H9 (cell line): ENCODE measurements around the gene CERS4. TPM values are rescaled to one million over a fixed set of nuclear protein-coding genes. Genes with fewer than 3 reads are reported as not detected.
A peak's percentile ranks its signal among the peaks of the same experiment; 100 is the strongest.

Experiments
- DNase-seq: peaks from one replicate; pipeline ENCODE4 v3.0.0-alpha.2; 2017
- H2AFZ ChIP-seq: one replicate; pipeline ENCODE4 v1.6.1; 2013; ENCODE audit warnings: mild to moderate bottlenecking, low read length, control low read depth, moderate library complexity
- H2AK5ac ChIP-seq: 2 replicates; pipeline ENCODE4 v1.6.1; 2013; ENCODE audit warnings: low read length, control low read depth, mixed read lengths; ENCODE audit not compliant: insufficient read length
- H2BK120ac ChIP-seq: one replicate; pipeline ENCODE4 v1.6.1; 2013; ENCODE audit warnings: low read depth, mild to moderate bottlenecking, low read length, control low read depth, inconsistent platforms; ENCODE audit not compliant: poor library complexity, severe bottlenecking
- H2BK12ac ChIP-seq: 2 replicates; pipeline ENCODE4 v1.6.1; 2013; ENCODE audit warnings: low read length, control low read depth, mixed read lengths, low read depth; ENCODE audit not compliant: insufficient read length
- H2BK15ac ChIP-seq: 2 replicates; pipeline ENCODE4 v1.6.1; 2013; ENCODE audit warnings: low read depth, low read length, control low read depth
- H2BK20ac ChIP-seq: one replicate; pipeline ENCODE4 v1.6.1; 2013; ENCODE audit warnings: low read depth, mild to moderate bottlenecking, low read length, control low read depth, inconsistent platforms; ENCODE audit not compliant: poor library complexity, severe bottlenecking
- H2BK5ac ChIP-seq: 2 replicates; pipeline ENCODE4 v1.6.1; 2013; ENCODE audit warnings: low read length, control low read depth, mixed read lengths; ENCODE audit not compliant: insufficient read length
- H3K14ac ChIP-seq: 2 replicates; pipeline ENCODE4 v1.6.1; 2013; ENCODE audit warnings: low read length, control low read depth; ENCODE audit not compliant: insufficient read depth
- H3K18ac ChIP-seq: 2 replicates; pipeline ENCODE4 v1.6.1; 2013; ENCODE audit warnings: low read depth, mild to moderate bottlenecking, mixed read lengths, low read length, control low read depth; ENCODE audit not compliant: insufficient read length
- H3K23ac ChIP-seq: 2 replicates; pipeline ENCODE4 v1.6.1; 2013; ENCODE audit warnings: low read length, control low read depth, mixed read lengths, low read depth; ENCODE audit not compliant: insufficient read length
- H3K23me2 ChIP-seq: 2 replicates; pipeline ENCODE4 v1.6.1; 2013; ENCODE audit warnings: low read depth, mild to moderate bottlenecking, mixed read lengths, low read length, control low read depth; ENCODE audit not compliant: insufficient read length, poor library complexity, severe bottlenecking
- H3K27ac ChIP-seq: 2 replicates; pipeline ENCODE4 v1.5.1; 2013; ENCODE audit warnings: low read length, control low read depth, mixed read lengths, low read depth; ENCODE audit not compliant: insufficient read length
- H3K27me3 ChIP-seq: 2 replicates; pipeline ENCODE4 v1.6.1; 2013; ENCODE audit warnings: low read length, control low read depth, inconsistent platforms; ENCODE audit not compliant: insufficient read depth
- H3K4ac ChIP-seq: 2 replicates; pipeline ENCODE4 v1.6.1; 2013; ENCODE audit warnings: low read depth, mild to moderate bottlenecking, control low read depth, inconsistent platforms, low read length, moderate library complexity
- H3K4me1 ChIP-seq: 2 replicates; pipeline ENCODE4 v1.6.1; 2013; ENCODE audit warnings: low read length, control low read depth, inconsistent platforms; ENCODE audit not compliant: insufficient read depth
- H3K4me2 ChIP-seq: 2 replicates; pipeline ENCODE4 v1.6.1; 2013; ENCODE audit warnings: low read length, control low read depth, mixed read lengths; ENCODE audit not compliant: insufficient read length, insufficient read depth
- H3K56ac ChIP-seq: 2 replicates; pipeline ENCODE4 v1.6.1; 2013; ENCODE audit warnings: low read depth, mild to moderate bottlenecking, mixed read lengths, low read length, control low read depth; ENCODE audit not compliant: insufficient read length
- H3K79me1 ChIP-seq: 2 replicates; pipeline ENCODE4 v1.6.1; 2013; ENCODE audit warnings: low read depth, mild to moderate bottlenecking, moderate library complexity, low read length, control low read depth, inconsistent platforms; ENCODE audit not compliant: insufficient read depth, poor library complexity, severe bottlenecking
- H3K79me2 ChIP-seq: 2 replicates; pipeline ENCODE4 v1.6.1; 2013; ENCODE audit warnings: low read length, control low read depth, inconsistent platforms; ENCODE audit not compliant: insufficient read depth
- H3K9ac ChIP-seq: 2 replicates; pipeline ENCODE4 v1.6.1; 2013; ENCODE audit warnings: low read length, control low read depth, mixed read lengths; ENCODE audit not compliant: insufficient read length; ENCODE audit errors: extremely low read depth
- H3K9me3 ChIP-seq: one replicate; pipeline ENCODE4 v1.6.1; 2013; ENCODE audit warnings: low read depth, low read length, inconsistent platforms; ENCODE audit not compliant: control insufficient read depth
- H3T11ph ChIP-seq: one replicate; pipeline ENCODE4 v1.6.1; 2013; ENCODE audit warnings: mild to moderate bottlenecking, low read length, control low read depth, inconsistent platforms
- H4K20me1 ChIP-seq: one replicate; pipeline ENCODE4 v1.6.1; 2013; ENCODE audit not compliant: control insufficient read depth, insufficient read length, insufficient read depth
- H4K5ac ChIP-seq: 2 replicates; pipeline ENCODE4 v1.6.1; 2013; ENCODE audit warnings: low read depth, mild to moderate bottlenecking, mixed read lengths, low read length, control low read depth; ENCODE audit not compliant: insufficient read length
- H4K8ac ChIP-seq: replicated peaks from 2 replicates; pipeline ENCODE4 v1.6.1; 2013; ENCODE audit warnings: low read length, control low read depth, mixed read lengths, low read depth; ENCODE audit not compliant: insufficient read length
- H4K91ac ChIP-seq: 2 replicates; pipeline ENCODE4 v1.6.1; 2013; ENCODE audit warnings: low read depth, mild to moderate bottlenecking, moderate library complexity, mixed read lengths, low read length, control low read depth; ENCODE audit not compliant: insufficient read length
- H3K27ac Mint-ChIP-seq, 3 experiments: 2 replicates in 2 of 3; 3 replicates in 1 of 3; pipeline ENCODE4 v1.8.0; 2020 to 2021; ENCODE audit warnings: mixed read lengths in 3 of 3, mild to moderate bottlenecking in 1 of 3, moderate library complexity in 1 of 3
- H3K27me3 Mint-ChIP-seq: 2 replicates; pipeline ENCODE4 v1.8.0; 2021; ENCODE audit warnings: low read depth, mild to moderate bottlenecking, moderate library complexity, mixed read lengths
- H3K36me3 Mint-ChIP-seq, 3 experiments: 2 replicates in 2 of 3; 3 replicates in 1 of 3; pipeline ENCODE4 v1.8.0; 2020 to 2021; ENCODE audit warnings: low read depth in 3 of 3, mixed read lengths in 3 of 3; ENCODE audit not compliant: insufficient read depth in 1 of 3
- H3K4me1 Mint-ChIP-seq, 2 experiments: 2 replicates each; pipeline ENCODE4 v1.8.0; 2020; ENCODE audit warnings: mixed read lengths in 2 of 2
- H3K4me3 Mint-ChIP-seq, 2 experiments: 2 replicates in 1 of 2; 3 replicates in 1 of 2; pipeline ENCODE4 v1.8.0; 2020 to 2021; ENCODE audit warnings: mild to moderate bottlenecking in 2 of 2, mixed read lengths in 2 of 2, moderate library complexity in 1 of 2
- H3K9me3 Mint-ChIP-seq, 2 experiments: 2 replicates in 1 of 2; 3 replicates in 1 of 2; pipeline ENCODE4 v1.8.0; 2020; ENCODE audit warnings: mild to moderate bottlenecking in 2 of 2, mixed read lengths in 2 of 2, moderate library complexity in 1 of 2
- WGBS: extraction: QIAGEN DNeasy Blood & Tissue Kit; methylation state at CpG from one replicate; pipeline ENCODE4 v1.1.7; 2013; ENCODE audit warnings: missing lambda C conversion rate, low lambda C conversion rate, mixed read lengths; ENCODE audit not compliant: insufficient read length; ENCODE audit errors: extremely low coverage; 5-methylcytosine and 5-hydroxymethylcytosine counted together
- total RNA-seq: library from RNA; stranded (reverse); gene quantifications from 2 replicates; pipeline ENCODE4 v1.2.1, GENCODE V29; 2021
- TF ChIP-seq, protein P1 (sequence below): fragments of 200-600 bp; sonication (generic); conservative IDR thresholded peaks from 3 replicates; pipeline ENCODE4 v1.8.0; 2021; ENCODE audit warnings: antibody characterized with exemption, mild to moderate bottlenecking

Gene CERS4
- total RNA-seq, 1 experiment from 2014 or later, result 62.6 TPM

DNA sequence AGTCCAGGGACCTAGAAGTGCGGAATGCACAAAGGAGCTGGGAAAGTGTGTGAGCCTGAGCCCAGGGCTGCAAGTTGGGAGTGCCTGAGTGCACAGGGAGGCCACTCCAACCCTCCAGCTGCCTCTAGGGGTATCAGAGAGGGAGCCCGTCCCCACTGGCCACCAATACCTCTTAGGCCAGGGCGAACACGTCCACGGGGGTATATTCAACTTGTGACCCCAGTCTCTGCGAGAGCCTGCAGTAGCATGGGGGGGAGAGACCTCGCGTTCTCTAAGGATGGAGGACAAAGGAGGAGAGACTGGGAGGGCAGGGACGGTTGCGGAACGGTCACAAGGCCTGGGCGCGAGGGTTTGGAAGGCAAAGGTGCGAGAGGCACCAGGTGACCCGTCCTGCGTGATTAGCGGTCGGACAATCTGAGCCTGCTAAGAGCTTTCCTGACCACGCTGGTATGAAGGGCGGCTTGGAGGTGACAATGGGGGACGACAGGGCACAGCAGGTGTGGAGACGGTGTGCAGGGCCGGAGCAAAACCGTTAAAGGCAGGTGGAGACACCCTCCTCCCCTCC, 98.3 kb downstream of the CERS4 start:
- Histone ChIP-seq H2BK20ac (no peak overlapping the region), H3K79me1 (no peaks in the 10 kb centered on the region), H3T11ph (no peak overlapping the region), H2AK5ac (no peak overlapping the region), H3K79me2 (no peaks in the 10 kb centered on the region; the same call in 1 of the 2 replicates), H2BK120ac (no peak overlapping the region), H3K18ac (peak overlapping the region; percentile 41), H2BK15ac (no peak overlapping the region), H4K20me1 (no peaks in the 10 kb centered on the region), H3K9ac (peak overlapping the region; percentile 63), H3K23ac (no peak overlapping the region), H4K5ac (no peak overlapping the region), H3K4me1 (no peaks in the 10 kb centered on the region), H2BK5ac (no peak overlapping the region), H3K27ac (no peak overlapping the region), H4K91ac (peak overlapping the region; percentile 2), H2BK12ac (no peak overlapping the region), H2AFZ (no peak overlapping the region), H3K56ac (no peak overlapping the region), H3K27me3 (no peaks in the 10 kb centered on the region), H3K4me2 (peak overlapping the region; percentile 92), H3K23me2 (peaks cover 11% of the 10 kb centered on the region), H3K14ac (peak overlapping the region; percentile 93), H3K9me3 (no peaks in the 10 kb centered on the region), H4K8ac (no peak overlapping the region), H3K4ac (no peak overlapping the region; the same call in 1 of the 2 replicates)
- Mint-ChIP-seq H3K4me3 (peak overlapping the region; percentile 89 to 99), H3K36me3 (peaks cover 28 to 34% (median 28%) of the 10 kb centered on the region in 3 experiments), H3K27ac (peak overlapping the region; percentile 56 to 98 (median 63); a peak in 5 of 7 replicates), H3K9me3 (no peaks in the 10 kb centered on the region), H3K4me1 (peaks cover 22 to 30% of the 10 kb centered on the region in 2 experiments), H3K27me3 (no peaks in the 10 kb centered on the region)
- DNase-seq, result no peak
- WGBS, result no CpG with 5 or more reads among the region's 24 CpGs
- TF ChIP-seq, protein P1, sequence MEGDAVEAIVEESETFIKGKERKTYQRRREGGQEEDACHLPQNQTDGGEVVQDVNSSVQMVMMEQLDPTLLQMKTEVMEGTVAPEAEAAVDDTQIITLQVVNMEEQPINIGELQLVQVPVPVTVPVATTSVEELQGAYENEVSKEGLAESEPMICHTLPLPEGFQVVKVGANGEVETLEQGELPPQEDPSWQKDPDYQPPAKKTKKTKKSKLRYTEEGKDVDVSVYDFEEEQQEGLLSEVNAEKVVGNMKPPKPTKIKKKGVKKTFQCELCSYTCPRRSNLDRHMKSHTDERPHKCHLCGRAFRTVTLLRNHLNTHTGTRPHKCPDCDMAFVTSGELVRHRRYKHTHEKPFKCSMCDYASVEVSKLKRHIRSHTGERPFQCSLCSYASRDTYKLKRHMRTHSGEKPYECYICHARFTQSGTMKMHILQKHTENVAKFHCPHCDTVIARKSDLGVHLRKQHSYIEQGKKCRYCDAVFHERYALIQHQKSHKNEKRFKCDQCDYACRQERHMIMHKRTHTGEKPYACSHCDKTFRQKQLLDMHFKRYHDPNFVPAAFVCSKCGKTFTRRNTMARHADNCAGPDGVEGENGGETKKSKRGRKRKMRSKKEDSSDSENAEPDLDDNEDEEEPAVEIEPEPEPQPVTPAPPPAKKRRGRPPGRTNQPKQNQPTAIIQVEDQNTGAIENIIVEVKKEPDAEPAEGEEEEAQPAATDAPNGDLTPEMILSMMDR, result peak; percentile 39; the same call in 2 of the 3 replicates
